GM12872 (cell line): ENCODE data around the gene ERBB4.

Source experiments
- TF ChIP-seq, protein P1 (sequence below): IDR thresholded peaks from 3 replicates; pipeline ENCODE4 v1.5.1; 2011; ENCODE audit warnings: low read depth, mild to moderate bottlenecking, low read length, moderate library complexity; ENCODE audit not compliant: insufficient read depth

Gene ERBB4

DNA sequence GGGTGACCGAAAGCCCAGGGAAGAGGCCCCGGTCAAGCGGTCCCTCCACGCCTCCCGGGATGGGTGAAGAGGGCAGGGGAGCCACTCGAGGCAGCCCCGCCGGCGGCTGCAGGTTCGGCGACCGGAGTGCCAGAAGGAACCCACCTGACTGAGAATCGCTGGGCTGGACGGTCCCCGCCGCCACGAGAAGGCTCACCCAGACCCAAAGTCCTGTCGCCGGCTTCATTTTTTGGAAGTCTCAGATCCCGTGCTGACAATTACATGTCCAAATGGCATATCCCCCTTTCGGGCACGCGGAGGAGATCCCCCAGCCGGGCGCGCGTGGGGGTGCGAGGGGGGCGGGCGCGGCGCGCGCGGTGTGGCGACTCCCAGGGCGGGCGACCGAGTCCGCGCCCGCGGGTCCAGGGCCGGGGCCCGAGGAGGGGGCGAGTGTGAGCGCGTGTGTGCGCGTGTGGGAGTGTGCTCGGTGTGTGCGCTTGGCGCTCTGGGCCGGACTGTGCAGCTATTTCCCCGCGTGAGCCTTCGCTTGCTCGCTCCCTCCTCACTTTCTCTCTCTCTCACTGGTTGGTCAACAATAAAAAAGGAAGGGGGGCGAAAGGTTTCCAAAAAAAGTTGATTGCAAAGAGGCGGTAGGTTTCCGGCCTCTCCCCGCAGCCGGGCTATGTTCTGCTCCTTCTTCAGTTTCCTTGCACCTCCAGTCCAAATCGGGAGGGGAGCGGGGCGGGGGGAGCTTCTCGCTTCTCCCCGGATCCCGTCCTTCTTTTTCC, at the start of gene ERBB4:
ERBB4 (minus strand) TSS at position 498 of the 767 bp plus-strand sequence; CDS start at position 226, 272 bp downstream.
- TF ChIP-seq, protein P1, sequence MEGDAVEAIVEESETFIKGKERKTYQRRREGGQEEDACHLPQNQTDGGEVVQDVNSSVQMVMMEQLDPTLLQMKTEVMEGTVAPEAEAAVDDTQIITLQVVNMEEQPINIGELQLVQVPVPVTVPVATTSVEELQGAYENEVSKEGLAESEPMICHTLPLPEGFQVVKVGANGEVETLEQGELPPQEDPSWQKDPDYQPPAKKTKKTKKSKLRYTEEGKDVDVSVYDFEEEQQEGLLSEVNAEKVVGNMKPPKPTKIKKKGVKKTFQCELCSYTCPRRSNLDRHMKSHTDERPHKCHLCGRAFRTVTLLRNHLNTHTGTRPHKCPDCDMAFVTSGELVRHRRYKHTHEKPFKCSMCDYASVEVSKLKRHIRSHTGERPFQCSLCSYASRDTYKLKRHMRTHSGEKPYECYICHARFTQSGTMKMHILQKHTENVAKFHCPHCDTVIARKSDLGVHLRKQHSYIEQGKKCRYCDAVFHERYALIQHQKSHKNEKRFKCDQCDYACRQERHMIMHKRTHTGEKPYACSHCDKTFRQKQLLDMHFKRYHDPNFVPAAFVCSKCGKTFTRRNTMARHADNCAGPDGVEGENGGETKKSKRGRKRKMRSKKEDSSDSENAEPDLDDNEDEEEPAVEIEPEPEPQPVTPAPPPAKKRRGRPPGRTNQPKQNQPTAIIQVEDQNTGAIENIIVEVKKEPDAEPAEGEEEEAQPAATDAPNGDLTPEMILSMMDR, result no peak

DNA sequence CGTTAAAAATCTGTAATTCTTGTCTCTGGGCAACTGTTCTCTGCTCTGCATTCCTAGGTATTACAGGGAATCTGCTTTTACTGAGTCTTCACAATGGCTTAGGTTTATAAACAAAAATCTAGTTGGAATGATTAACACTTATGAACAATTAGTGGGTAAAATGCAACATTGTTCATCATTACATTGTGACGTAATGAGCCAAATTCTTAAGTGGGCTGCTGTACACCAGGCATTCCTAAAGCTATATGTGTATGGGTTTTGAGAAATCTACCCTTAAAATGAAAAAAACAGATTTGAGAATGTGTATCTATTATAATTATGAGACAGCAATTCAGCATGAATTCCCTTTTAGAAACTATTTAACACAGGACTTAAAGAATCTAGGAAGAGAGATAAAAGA, 41.5 kb upstream of the ERBB4 start:
- TF ChIP-seq, protein P1, result no peak

DNA sequence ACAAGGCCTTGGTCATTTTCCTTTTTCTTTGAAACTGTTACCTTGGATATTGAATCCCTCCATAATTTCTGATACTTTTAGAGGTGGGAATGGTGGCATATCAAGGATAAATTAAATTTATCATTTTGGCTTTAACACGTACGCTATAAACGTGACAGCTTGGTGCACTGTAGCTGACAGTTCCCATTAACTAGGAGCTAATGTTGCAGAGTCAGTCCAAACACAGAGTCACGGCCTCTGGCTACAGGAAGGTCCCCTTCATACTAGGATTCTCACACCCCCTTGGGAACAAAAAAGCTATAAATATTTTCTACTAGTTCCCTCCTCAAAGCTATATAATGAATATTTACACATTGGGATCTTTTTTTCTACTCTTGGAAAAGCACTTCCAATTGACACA, 17.7 kb upstream of the ERBB4 start:
- TF ChIP-seq, protein P1, result no peak

DNA sequence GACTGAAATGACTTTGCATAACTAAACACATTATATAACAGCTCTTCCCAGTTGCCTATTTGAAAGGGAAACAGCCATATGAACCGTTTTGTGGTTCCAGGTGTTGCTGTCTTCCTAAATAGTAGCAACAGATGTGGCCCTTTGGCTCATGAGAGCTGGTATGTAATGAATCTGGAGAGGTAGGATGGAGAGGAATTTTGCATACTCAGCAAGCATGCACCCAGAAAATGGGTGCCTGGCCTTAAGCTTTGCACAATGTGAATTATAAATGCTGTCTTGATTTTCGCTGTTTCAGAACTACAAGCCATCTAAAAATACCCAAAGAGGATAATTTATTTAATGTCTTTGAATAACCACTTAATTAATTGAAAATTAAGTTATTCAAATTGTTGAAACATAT, 15.6 kb upstream of the ERBB4 start:
- TF ChIP-seq, protein P1, result no peak

DNA sequence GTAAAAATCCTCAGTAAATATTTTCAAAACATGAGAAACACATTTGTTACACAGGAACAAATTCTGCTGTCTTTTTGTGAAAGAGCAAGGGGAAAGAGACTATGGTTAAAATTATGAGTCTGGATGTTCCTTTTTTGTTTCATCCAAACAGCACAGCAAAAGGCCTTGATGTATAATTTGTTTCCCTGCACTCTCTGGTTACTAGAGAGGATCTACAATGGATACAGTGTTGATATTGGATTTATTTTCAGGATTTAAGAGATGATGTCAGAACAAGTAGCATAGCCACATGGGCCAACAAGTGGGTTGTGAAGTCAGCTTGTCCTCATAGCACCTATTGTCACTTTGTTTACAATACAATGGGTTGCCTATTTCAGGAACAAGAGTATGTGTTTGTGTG, 11.3 kb upstream of the ERBB4 start:
- TF ChIP-seq, protein P1, result no peak

DNA sequence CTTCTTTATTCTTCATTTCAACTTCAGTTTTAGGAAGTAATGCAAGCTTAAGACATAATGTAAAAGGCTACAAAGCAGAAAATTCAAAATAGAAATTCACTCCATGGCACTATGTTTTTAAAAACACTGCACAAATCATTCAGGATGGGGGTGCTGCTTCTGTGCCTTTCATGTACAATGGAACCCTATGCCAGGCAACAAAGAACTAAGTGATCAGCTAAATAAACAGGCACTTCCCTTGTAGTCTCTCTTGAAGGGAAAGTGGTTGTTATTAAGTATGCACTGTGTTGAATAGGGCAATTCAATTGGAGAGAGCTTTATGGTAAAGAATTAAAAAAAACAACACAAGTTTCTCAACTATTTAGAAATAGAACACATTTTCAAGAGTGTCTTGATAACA, 10.9 kb upstream of the ERBB4 start:
- TF ChIP-seq, protein P1, result no peak

DNA sequence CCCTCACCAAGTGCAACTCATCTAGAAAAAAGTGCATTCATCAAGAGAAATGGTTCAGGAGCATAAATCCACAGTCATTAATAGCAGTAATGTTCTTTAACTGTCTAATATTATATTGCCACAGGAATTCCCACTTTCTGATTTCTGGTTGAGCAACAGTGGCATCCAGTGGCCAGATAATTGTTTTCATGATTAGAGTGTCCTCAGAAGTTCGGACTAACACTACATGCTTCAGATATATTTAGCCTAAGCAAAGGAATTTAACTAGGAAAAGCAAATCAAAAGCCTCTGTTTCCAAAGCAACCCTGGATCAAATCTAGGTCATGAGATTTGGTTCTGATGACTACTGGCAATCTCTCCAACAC, 9.8 kb upstream of the ERBB4 start:
- TF ChIP-seq, protein P1, result no peak
